Activated CD8-positive, alpha-beta T cell treated with anti-CD3 and anti-CD28 coated beads for 36 hours (primary cell): Measurements from ENCODE around the gene YDJC. TPM values are rescaled to one million over a fixed set of nuclear protein-coding genes. Genes with fewer than 3 reads are reported as not detected.
"Not testable (repeated sequence)": the region's sequence is repeated elsewhere in the genome, so short reads cannot be mapped to it uniquely, and the experiment has no call there.

Source experiments
- ATAC-seq: fragments of 200-7000 bp; cut with Tn5 transposase; one replicate; pipeline ENCODE4 v1.10.0; 2021; ENCODE audit warnings: mild to moderate bottlenecking, moderate library complexity
- CTCF ChIA-PET: fragments of 350-600 bp; sonication (Branson Sonifier 250); formaldehyde crosslinking; loops from one replicate; lab custom pipeline; 2021; ENCODE audit warnings: antibody characterized with exemption; lab: Charles Lee
- POLR2A ChIA-PET: fragments of 350-600 bp; sonication (Branson Sonifier 250); formaldehyde crosslinking; loops from one replicate; lab custom pipeline; 2021; ENCODE audit warnings: antibody characterized with exemption; lab: Charles Lee
- DNase-seq: peaks from one replicate; pipeline ENCODE4 v3.0.0-alpha.2; 2020
- H3K27ac Mint-ChIP-seq: one replicate; pipeline ENCODE4 v1.8.0; 2021; ENCODE audit warnings: mild to moderate bottlenecking, mixed read lengths
- H3K27me3 Mint-ChIP-seq: one replicate; pipeline ENCODE4 v1.8.0; 2021; ENCODE audit warnings: mixed read lengths
- H3K36me3 Mint-ChIP-seq: one replicate; pipeline ENCODE4 v1.8.0; 2021; ENCODE audit warnings: low read depth, mixed read lengths
- H3K4me1 Mint-ChIP-seq: one replicate; pipeline ENCODE4 v1.8.0; 2021; ENCODE audit warnings: low read depth, mixed read lengths
- H3K4me3 Mint-ChIP-seq: one replicate; pipeline ENCODE4 v1.8.0; 2021; ENCODE audit warnings: mild to moderate bottlenecking, moderate library complexity, mixed read lengths
- H3K9me3 Mint-ChIP-seq: one replicate; pipeline ENCODE4 v1.8.0; 2021; ENCODE audit warnings: mixed read lengths
- intact Hi-C: fragments of 100-400 bp; cut with micrococcal nuclease; formaldehyde crosslinking; loops from one replicate; pipeline ENCODE4 v1.10.0; 2022
- total RNA-seq, 2 experiments: library from RNA; stranded (reverse); gene quantifications; one replicate each; pipeline ENCODE4 v1.2.3, GENCODE V29; 2021
- TF ChIP-seq, protein P1 (sequence below): fragments of 200-600 bp; IDR thresholded peaks from one replicate; pipeline ENCODE4 v1.8.0; 2022; ENCODE audit warnings: antibody characterized with exemption, mild to moderate bottlenecking

The YDJC gene
- total RNA-seq, 2 experiments from 2014 or later = 60.1 to 64.9 TPM

DNA sequence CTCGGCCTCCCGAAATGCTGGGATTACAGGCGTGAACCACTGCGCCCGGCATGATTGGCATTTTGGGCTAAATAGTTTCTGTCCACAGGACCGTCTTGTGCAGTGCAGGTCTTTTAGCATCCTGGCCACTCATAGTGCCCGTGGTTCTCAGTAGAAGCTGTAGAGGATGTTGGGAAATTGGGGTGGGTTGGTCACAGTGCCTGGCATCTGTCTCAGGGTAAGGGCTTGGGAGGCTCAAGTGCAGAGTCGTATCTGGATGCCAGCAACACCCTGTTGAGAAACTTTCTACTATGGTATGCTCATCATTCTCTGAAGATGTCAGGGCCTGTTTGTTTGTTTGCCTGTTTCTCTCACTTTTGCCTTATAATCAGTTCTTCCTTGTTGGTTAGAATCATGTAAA, 40.4 kb downstream of the YDJC start:
- intact Hi-C loops = no loop called here
- peak overlapping the region; percentile 37 for H3K27ac Mint-ChIP-seq

DNA sequence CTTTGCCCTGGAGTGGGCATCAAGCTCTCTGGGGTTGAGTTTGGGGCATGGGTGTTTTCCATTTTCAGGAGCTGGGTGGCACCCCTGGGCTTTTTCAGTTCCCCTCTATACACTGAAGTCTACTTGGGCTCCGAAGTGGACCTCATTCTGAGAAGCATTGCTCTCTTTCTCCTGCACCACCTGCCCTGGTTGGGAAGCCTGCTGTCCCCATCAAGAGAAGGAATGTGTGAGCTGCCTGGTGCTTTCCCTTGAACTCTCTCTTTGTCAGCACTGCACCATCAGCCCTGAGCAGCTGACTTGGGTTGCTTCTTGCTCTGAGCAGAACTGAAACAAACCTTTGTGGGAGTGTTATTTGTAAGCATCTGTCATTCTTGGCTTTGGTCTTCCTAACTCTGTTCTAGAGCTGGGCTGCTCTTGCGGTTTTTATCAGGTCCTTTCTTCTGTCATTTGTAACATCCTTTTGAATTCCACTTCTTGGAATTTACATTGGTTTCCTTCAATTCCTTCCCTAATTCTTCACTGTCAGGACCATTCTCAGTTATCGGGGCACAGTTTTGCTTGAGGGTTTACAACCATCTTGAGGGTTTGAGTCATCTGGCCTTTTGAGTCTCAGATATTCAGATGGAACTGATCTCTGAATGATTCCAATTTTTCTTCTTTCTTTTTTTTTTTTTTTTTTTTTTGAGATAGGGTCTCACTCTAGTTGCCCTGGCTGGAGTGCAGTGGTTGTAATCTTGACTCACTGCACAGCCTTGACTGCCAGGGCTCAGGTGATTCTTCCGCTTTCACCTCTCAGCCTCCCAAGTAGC, 41.8 kb downstream of the YDJC start:
- intact Hi-C loops = no loop called here
- Mint-ChIP-seq H3K9me3 (no peaks in the 10 kb centered on the region), H3K27ac (peak overlapping the region; percentile 90), H3K36me3 (peaks cover 19% of the 10 kb centered on the region), H3K4me1 (peaks cover 55% of the 10 kb centered on the region), H3K27me3 (no peaks in the 10 kb centered on the region), H3K4me3 (peak overlapping the region; percentile 19)
- CTCF ChIA-PET = interaction anchor here (1.1 to 1.5 kb wide), 5 partner anchors 9 to 59 kb away, joined by 4 to 8 read pairs (median 6); partner anchors contain the start of gene SDF2L1
- POLR2A ChIA-PET = interaction anchor here (0.6 to 1.8 kb wide), 6 partner anchors 9 to 29 kb away, joined by 3 to 7 read pairs (median 3); no protein-coding TSS in a partner anchor
- TF ChIP-seq, protein P1, sequence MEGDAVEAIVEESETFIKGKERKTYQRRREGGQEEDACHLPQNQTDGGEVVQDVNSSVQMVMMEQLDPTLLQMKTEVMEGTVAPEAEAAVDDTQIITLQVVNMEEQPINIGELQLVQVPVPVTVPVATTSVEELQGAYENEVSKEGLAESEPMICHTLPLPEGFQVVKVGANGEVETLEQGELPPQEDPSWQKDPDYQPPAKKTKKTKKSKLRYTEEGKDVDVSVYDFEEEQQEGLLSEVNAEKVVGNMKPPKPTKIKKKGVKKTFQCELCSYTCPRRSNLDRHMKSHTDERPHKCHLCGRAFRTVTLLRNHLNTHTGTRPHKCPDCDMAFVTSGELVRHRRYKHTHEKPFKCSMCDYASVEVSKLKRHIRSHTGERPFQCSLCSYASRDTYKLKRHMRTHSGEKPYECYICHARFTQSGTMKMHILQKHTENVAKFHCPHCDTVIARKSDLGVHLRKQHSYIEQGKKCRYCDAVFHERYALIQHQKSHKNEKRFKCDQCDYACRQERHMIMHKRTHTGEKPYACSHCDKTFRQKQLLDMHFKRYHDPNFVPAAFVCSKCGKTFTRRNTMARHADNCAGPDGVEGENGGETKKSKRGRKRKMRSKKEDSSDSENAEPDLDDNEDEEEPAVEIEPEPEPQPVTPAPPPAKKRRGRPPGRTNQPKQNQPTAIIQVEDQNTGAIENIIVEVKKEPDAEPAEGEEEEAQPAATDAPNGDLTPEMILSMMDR = no peak
- peak; percentile 73 for DNase-seq
- ATAC-seq = peak; percentile 97

More for the DNA sequence above, 40.4 kb downstream of the YDJC start:
- no peak for DNase-seq
- Mint-ChIP-seq H3K27me3 (no peaks in the 10 kb centered on the region), H3K4me3 (no peak overlapping the region), H3K4me1 (peaks cover 59% of the 10 kb centered on the region), H3K36me3 (peaks cover 33% of the 10 kb centered on the region), H3K9me3 (no peaks in the 10 kb centered on the region)
- TF ChIP-seq, protein P1 = no peak
- ChIA-PET POLR2A (no interaction called here), CTCF (interaction anchor here (1.1 kb wide), 1 partner anchor 10 kb away, joined by 3 read pairs; no protein-coding TSS in a partner anchor)
- no peak for ATAC-seq

DNA sequence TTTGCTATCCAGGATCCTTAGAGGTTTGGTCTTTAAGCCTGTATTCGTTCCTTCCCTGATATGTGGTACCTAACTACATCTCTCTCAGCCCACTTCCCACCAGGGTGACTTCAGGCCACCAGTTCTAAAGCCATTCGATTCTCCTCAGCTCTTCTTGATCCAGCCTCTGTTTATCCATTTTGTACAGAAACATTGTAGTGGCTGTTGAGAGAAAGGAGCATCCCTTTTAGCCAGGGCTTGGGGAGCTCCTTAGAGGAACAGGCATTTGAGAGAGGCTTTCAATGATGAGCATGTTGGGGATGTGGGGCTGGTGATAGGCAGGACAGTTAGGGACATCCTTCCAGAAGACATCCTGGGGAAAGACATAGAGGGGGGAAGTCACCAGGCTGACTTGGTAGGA, 44.4 kb downstream of the YDJC start:
- TF ChIP-seq, protein P1 = no peak
- intact Hi-C loops = no loop called here
- no peaks in the 10 kb centered on the region for H3K9me3 Mint-ChIP-seq
- H3K27me3 Mint-ChIP-seq = no peaks in the 10 kb centered on the region
- no peak for ATAC-seq
- peak overlapping the region; percentile 13 for H3K27ac Mint-ChIP-seq
- no peak overlapping the region for H3K4me3 Mint-ChIP-seq
- POLR2A ChIA-PET = interaction anchor here (0.6 to 0.8 kb wide), 4 partner anchors 10 to 57 kb away, joined by 3 read pairs; no protein-coding TSS in a partner anchor
- H3K36me3 Mint-ChIP-seq = peaks cover 10% of the 10 kb centered on the region
- no peak for DNase-seq
- CTCF ChIA-PET = interaction anchor here (1.0 to 1.5 kb wide), 3 partner anchors 9 to 62 kb away, joined by 3 to 4 read pairs (median 4); no protein-coding TSS in a partner anchor
- H3K4me1 Mint-ChIP-seq = peaks cover 44% of the 10 kb centered on the region

DNA sequence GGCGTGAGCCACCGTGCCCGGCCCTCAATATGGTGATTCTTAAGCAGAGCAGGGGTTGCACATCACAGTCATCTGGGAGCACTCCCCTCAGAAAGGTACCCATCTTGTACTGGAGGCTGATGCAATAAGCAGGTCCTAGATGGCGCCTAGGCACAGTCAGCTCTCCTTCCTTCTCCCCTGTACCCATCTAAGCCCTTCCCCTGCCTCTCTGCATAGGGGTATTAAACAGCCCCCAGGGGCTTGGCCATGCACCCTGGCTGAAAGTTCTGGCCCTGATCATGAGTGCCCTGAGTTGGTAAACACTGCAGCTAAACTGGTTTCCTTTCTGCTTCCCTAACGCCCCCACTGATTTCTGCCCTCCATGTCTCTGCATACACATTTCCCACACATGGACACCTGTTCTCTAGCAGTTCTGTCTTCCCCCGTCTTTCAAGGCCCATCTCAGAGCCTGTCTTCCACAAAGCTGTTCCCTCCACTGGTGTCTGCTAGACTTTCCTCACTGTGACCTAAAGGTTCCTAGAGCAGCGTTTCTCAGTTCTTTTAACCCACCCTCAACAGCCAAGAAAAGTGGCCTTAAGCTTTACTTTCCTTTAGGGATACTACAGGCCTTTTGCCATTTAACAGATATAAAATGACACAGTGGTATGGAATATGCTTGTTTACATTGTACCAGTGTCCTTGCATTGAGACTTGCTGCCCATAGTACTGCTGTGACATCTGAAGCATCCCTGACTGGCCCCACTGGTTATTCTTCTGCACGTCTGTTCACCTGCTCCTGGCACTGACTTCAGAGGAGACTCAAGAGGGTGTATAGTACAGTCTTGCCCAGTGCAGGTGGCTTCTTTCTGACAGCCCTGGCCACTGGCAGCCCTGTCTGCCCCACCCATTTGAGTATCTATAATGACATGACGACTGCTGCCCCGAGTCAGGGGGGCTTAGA, 46.8 kb downstream of the YDJC start:
- Mint-ChIP-seq H3K27ac (peak overlapping the region; percentile 83), H3K36me3 (peaks cover 10% of the 10 kb centered on the region), H3K27me3 (no peaks in the 10 kb centered on the region), H3K9me3 (no peaks in the 10 kb centered on the region), H3K4me3 (no peak overlapping the region), H3K4me1 (peaks cover 51% of the 10 kb centered on the region)
- POLR2A ChIA-PET = interaction anchor here (1.0 to 1.8 kb wide), 4 partner anchors 10 to 15 kb away, joined by 3 to 4 read pairs (median 4); no protein-coding TSS in a partner anchor
- DNase-seq = no peak
- CTCF ChIA-PET = interaction anchor here (1.4 kb wide), 1 partner anchor 60 kb away, joined by 3 read pairs; no protein-coding TSS in a partner anchor
- no peak for ATAC-seq
- intact Hi-C loops = no loop called here
- TF ChIP-seq, protein P1 = no peak

DNA sequence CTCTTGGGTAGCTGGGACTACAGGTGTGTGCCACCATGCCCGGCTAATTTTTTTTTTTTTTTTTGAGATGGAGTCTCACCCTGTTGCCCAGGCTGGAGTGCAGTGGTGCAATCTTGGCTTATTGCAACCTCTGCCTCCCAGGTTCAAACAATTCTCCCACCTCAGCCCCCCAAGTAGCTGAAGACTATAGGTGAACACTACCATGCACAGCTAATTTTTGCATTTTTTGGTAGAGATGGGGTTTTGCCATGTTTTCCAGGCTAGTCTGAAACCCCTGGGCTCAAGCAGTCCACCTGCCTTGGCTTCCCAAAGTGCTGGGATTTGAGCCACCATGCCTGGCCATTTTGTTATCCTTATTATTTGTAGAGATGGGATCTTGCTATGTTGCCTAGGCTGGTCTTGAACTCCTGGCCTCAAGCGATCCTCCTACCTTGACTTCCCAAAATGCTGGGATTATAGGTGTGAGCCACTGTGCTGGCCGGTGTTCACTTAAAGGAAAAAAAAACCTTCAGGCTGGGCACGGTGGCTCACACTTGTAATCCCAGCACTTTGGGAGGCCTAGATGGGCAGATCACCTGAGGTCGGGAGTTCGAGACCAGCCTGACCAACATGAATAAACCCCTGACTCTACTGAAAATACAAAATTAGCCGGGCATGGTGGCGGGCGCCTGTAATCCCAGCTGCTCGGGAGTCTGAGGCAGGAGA, 48.7 kb downstream of the YDJC start:
- H3K27ac Mint-ChIP-seq, ATAC-seq, DNase-seq, intact Hi-C loops, H3K27me3 Mint-ChIP-seq, H3K4me3 Mint-ChIP-seq, H3K9me3 Mint-ChIP-seq: not testable (repeated sequence)
- POLR2A ChIA-PET = interaction anchor here (0.8 kb wide), 1 partner anchor 10 kb away, joined by 3 read pairs; no protein-coding TSS in a partner anchor
- Mint-ChIP-seq H3K36me3 (peaks cover 15% of the 10 kb centered on the region), H3K4me1 (peaks cover 48% of the 10 kb centered on the region)
- CTCF ChIA-PET = interaction anchor here (1.1 kb wide), 1 partner anchor 49 kb away, joined by 3 read pairs; no protein-coding TSS in a partner anchor

DNA sequence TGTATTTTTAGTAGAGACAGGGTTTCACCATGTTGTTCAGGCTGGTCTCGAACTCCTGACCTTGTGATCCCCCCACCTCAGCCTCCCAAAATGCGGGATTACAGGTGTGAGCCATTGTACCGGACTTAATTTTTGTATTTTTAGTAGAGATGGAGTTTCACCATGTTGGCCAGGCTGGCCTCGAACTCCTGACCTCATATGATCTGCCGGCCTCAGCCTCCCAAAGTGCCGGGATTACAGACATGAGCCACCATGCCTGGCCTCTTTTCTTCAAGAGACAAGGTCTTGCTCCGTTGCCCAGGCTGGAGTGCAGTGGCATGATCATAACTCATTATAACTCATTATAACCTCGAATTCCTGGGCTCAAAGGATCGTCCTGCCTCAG, 49.2 kb downstream of the YDJC start:
- Mint-ChIP-seq H3K36me3 (peaks cover 14% of the 10 kb centered on the region), H3K4me1 (peaks cover 49% of the 10 kb centered on the region)
- DNase-seq, CTCF ChIA-PET, intact Hi-C loops, H3K4me3 Mint-ChIP-seq, ATAC-seq, H3K27me3 Mint-ChIP-seq, H3K9me3 Mint-ChIP-seq, POLR2A ChIA-PET, H3K27ac Mint-ChIP-seq: not testable (repeated sequence)
